NCI-H774 (cell line): ENCODE measurements around the gene LIMS1.
"Not testable (repeated sequence)": the region's sequence is repeated elsewhere in the genome, so short reads cannot be mapped to it uniquely, and the experiment has no call there.

Source experiments
- DNase-seq: peaks from one replicate; lab custom pipeline; 2025; lab: John Stamatoyannopoulos, UW

The LIMS1 gene

GRCh38 chr2:108587621-108588020, 53.4 kb downstream of the LIMS1 start:
- DNase-seq: no peak

GRCh38 chr2:108588070-108588668, 53.9 kb downstream of the LIMS1 start:
- DNase-seq: no peak

GRCh38 chr2:108589372-108589771, 55.1 kb downstream of the LIMS1 start:
- DNase-seq: no peak

GRCh38 chr2:108589781-108590180, 55.5 kb downstream of the LIMS1 start:
- DNase-seq: no peak

GRCh38 chr2:108591163-108591562, 56.9 kb downstream of the LIMS1 start:
- DNase-seq: no peak

GRCh38 chr2:108593547-108594098, 59.4 kb downstream of the LIMS1 start:
- no peak for DNase-seq

- no peak for DNase-seq
These were observed 60.1 kb downstream of the LIMS1 start for GRCh38 chr2:108594132-108594981.

- no peak for DNase-seq
These were observed 60.8 kb downstream of the LIMS1 start for GRCh38 chr2:108594982-108595464.

- DNase-seq: not testable (repeated sequence)
These were observed 61.5 kb downstream of the LIMS1 start for GRCh38 chr2:108595771-108596170.

- not testable (repeated sequence) for DNase-seq
These were observed 63.0 kb downstream of the LIMS1 start for GRCh38 chr2:108597105-108597744.

- DNase-seq: not testable (repeated sequence)
These were observed 66.9 kb downstream of the LIMS1 start for GRCh38 chr2:108601199-108601598.

GRCh38 chr2:108602422-108602821, 68.2 kb downstream of the LIMS1 start:
- DNase-seq: no peak

GRCh38 chr2:108604196-108604595, 69.9 kb downstream of the LIMS1 start:
- no peak for DNase-seq

- no peak for DNase-seq
These were observed 71.7 kb downstream of the LIMS1 start for GRCh38 chr2:108605947-108606346.

- peak; percentile 40 for DNase-seq
These were observed 73.5 kb downstream of the LIMS1 start for GRCh38 chr2:108607706-108608301.

- DNase-seq: no peak
These were observed 76.8 kb downstream of the LIMS1 start for GRCh38 chr2:108611021-108611420.

GRCh38 chr2:108612153-108612513, 77.9 kb downstream of the LIMS1 start:
- DNase-seq: no peak

GRCh38 chr2:108612514-108613183, 78.4 kb downstream of the LIMS1 start:
- no peak for DNase-seq

- no peak for DNase-seq
These were observed 79.2 kb downstream of the LIMS1 start for GRCh38 chr2:108613261-108614042.

- DNase-seq: no peak
These were observed 79.8 kb downstream of the LIMS1 start for GRCh38 chr2:108614043-108614545.

- DNase-seq: no peak
These were observed 80.4 kb downstream of the LIMS1 start for GRCh38 chr2:108614659-108615058.
